ENCODE data around the gene MED15.

MED15 gene

DNA sequence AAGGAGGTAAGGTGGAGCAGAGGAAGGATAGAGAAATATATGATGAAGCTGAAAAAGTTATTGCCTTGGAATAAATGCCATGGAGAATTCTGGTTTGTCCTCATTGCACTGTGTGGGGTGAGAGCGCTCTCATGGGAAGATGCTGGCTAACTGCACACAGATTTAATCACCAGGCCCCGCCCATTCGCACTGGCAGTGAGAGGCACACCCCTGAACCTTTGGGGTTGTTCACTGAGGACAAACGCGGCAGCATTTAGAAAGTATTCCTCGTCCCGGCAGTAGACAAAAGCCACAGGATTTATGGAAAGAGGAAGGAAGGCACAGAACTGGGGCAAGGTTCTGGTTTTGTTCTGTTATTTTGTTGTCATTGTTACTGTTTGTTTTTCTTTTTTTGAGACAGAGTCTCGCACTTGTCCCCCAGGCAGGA lies 70.2 kb downstream of the MED15 start:
- Histone ChIP-seq H3K4me1 (ENCODE audit: control insufficient read depth, insufficient read depth, low read length) (no peaks in the 10 kb centered on the region), H3K4me3 (ENCODE audit: low read length) (no peak overlapping the region), H3K9ac (ENCODE audit: low read length) (no peak overlapping the region), H3K36me3 (ENCODE audit: control insufficient read depth, insufficient read depth, low read length) (peaks cover 38% of the 10 kb centered on the region), H3K27me3 (ENCODE audit: control insufficient read depth, insufficient read depth, low read length) (no peaks in the 10 kb centered on the region), H3K27ac (ENCODE audit: low read depth, low read length) (no peak overlapping the region)

DNA sequence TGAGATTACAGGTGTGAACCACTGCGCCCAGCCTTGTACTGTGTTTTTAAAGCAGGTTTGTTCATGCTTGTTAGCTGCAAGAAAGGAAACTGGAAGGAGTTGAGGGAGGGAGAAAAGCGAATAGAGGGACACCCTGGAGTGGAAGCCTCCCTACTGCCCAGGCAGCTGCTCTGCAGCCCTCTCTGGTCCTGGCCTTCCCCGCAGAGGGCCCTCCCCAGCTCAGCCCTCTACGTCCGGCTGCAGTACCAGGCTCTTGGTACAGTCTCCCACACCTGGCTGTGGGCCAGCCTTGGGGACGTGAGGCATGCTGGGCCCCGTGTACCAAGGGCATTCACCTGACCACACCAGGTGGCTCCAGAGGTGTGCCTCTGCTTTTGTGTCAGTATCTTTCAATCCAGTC lies 70.8 kb downstream of the MED15 start:
- no peak overlapping the region for H3K4me3 ChIP-seq (ENCODE audit: low read length)
- H3K27ac ChIP-seq (ENCODE audit: low read depth, low read length): no peak overlapping the region
- H3K9ac ChIP-seq (ENCODE audit: low read length): no peak overlapping the region
- H3K27me3 ChIP-seq (ENCODE audit: control insufficient read depth, insufficient read depth, low read length): no peaks in the 10 kb centered on the region
- H3K36me3 ChIP-seq (ENCODE audit: control insufficient read depth, insufficient read depth, low read length): peaks cover 42% of the 10 kb centered on the region
- no peaks in the 10 kb centered on the region for H3K4me1 ChIP-seq (ENCODE audit: control insufficient read depth, insufficient read depth, low read length)

DNA sequence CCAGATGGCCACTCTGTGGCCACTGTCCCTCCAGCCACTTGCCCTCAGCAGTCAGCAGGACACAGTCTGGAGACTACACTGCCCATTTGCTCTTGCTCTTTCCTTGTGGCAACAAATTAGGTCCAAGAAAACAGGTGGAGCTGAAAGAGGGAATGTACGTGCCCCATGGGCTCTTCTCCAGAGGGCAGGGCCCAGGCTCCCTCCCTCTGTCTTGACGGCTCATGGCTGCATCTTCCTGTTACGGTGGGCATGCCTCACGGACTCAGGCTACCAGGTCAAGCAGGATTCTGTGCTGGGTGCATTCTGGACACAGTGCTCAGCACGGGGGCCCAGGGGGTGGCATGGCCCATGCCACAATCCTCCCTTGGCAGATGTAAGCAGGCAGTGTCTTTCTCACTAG lies 71.3 kb downstream of the MED15 start:
- H3K36me3 ChIP-seq (ENCODE audit: control insufficient read depth, insufficient read depth, low read length): peaks cover 45% of the 10 kb centered on the region
- no peaks in the 10 kb centered on the region for H3K27me3 ChIP-seq (ENCODE audit: control insufficient read depth, insufficient read depth, low read length)
- H3K27ac ChIP-seq (ENCODE audit: low read depth, low read length): no peak overlapping the region
- H3K9ac ChIP-seq (ENCODE audit: low read length): no peak overlapping the region
- no peak overlapping the region for H3K4me3 ChIP-seq (ENCODE audit: low read length)
- no peaks in the 10 kb centered on the region for H3K4me1 ChIP-seq (ENCODE audit: control insufficient read depth, insufficient read depth, low read length)

DNA sequence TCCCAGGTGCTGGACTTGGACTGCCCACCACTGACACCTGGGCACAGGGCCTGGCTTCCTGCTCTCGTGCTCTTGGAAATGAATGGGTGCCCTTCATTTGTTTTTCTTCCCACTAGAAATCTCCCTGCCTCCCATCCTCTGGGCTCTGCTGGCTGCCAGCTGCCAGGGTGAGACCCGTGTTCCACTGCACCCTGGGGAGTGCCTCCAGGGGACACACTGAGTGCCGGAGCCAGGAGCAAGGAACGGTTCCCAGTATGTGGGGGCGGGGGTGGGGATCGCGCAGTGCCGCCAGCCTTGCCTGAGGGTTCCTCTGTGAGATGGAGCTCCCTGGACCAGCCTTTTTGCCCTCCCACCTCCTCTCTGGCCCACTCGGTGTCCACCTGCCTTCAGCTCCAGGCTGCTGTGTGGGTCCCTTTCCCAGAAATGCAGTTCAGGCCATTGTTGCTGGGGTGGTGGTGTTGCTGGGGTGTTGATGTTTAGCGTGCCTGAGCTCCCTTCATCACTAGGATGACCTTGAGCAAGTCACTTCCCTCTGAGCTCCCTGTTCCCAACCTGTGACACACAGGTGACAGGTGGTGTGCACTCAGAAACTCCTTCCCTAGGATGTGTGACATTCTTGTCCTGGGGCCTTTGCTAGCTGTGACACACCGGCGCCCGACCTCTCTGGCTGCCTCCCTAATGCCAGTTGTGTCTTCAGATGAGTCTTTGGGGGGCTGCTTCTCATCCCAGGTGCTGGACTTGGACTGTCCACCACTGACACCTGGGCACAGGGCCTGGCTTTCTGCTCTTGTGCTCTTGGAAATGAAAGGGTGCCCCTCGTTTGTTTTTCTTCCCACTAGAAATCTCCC lies 72.1 kb downstream of the MED15 start:
- H3K27ac ChIP-seq (ENCODE audit: low read depth, low read length): no peak overlapping the region
- no peak overlapping the region for H3K9ac ChIP-seq (ENCODE audit: low read length)
- H3K4me3 ChIP-seq (ENCODE audit: low read length): no peak overlapping the region
- peaks cover 43% of the 10 kb centered on the region for H3K36me3 ChIP-seq (ENCODE audit: control insufficient read depth, insufficient read depth, low read length)
- H3K4me1 ChIP-seq (ENCODE audit: control insufficient read depth, insufficient read depth, low read length): no peaks in the 10 kb centered on the region
- H3K27me3 ChIP-seq (ENCODE audit: control insufficient read depth, insufficient read depth, low read length): no peaks in the 10 kb centered on the region

DNA sequence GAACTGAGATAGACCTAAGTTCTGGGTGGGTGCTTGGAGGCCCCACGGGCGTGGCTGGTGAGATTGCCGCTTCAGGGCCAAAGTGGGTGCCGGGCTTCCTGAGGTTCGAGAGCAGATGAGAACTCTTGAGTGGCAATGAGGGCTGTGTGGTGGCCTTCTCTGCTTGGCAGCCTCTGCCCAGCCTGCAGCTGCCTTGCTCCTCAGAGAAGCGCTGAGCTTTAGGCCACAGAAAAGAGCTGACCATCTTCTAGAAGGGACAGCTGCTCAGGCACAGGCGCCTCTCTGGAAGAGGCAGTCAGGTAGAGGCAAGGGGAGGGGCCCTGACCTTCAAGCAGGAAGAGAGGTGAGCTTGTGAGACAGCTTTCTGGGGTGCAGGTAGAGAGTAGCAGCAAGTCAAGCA lies 72.8 kb downstream of the MED15 start:
- Histone ChIP-seq H3K4me1 (ENCODE audit: control insufficient read depth, insufficient read depth, low read length) (no peaks in the 10 kb centered on the region), H3K27ac (ENCODE audit: low read depth, low read length) (no peak overlapping the region), H3K9ac (ENCODE audit: low read length) (no peak overlapping the region), H3K27me3 (ENCODE audit: control insufficient read depth, insufficient read depth, low read length) (no peaks in the 10 kb centered on the region), H3K4me3 (ENCODE audit: low read length) (no peak overlapping the region), H3K36me3 (ENCODE audit: control insufficient read depth, insufficient read depth, low read length) (peaks cover 42% of the 10 kb centered on the region)

DNA sequence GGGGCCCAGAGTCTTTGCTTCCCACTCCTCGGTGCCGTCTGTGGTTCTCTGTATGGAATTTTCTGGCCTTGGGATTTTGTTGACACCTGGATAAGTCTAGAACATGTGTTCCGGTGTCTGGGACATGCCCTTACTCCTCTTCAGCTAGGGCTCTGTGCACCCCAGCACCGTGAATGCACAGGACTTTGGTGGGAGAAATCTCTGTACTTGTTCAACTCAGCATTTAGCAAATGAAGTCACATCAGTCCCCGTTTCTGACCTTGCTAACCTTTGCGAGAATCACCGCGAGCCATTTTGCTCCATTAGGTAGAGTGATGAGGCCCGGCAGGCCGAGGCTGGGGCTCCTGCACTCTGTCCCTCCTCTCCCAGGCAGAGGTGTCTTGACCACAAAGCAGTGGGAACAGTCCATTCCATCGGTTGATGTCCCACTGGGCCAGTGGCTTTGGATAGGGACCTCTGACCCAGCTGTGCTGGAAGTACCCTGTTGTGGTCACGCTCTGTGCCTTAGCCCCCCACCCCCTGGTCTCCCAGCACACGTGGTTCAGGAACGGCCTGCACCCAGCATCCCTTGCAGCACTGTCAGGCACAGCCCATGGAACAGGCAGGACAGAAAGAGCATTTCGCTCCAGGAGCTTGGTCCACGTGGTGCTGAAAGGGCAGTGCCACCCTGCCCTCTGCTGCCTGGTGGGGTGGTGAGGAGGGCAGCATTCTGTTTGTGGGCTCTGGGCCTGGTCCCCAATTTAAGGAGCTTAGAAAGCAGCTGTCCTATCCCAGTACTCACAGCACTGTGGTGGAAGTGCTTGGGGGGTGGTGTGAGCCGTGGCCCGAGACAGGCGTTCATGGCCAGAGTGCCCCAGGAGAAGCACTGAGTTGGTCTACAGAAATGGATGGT lies 73.4 kb downstream of the MED15 start:
- H3K36me3 ChIP-seq (ENCODE audit: control insufficient read depth, insufficient read depth, low read length): peaks cover 47% of the 10 kb centered on the region

DNA sequence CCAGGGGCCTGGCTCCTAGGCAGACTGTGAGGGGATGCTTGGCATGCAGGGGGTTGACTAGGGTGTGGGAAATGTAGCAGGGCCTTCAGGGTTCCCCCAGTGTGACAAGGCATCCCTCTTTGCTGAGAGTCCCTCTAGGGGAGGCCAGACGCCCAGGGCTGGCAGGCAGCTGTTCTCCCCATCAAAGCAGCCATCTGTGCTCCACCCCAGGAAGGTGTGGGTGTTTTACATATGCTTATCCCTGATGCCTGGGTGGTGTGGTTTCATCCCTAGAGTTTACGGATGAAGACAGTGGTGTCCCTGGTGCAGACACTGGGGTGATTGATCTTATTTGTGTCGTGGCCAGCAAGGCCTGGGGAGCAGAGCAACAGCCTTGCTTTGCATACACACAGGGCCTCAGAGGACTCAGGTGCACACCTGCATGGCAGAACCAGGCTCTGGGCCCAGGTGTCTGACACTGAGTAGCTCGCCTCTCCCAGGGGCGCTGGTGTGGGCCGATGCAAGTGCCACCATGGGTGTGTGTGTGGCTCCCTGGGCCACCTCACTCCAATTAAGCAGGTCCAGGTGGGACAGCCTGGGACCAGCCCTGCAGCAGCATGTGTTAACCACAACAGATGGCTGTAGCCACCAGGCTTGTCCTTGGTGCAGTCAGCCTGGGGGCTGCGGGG lies 74.2 kb downstream of the MED15 start:
- Histone ChIP-seq H3K9ac (ENCODE audit: low read length) (no peak overlapping the region), H3K4me1 (ENCODE audit: control insufficient read depth, insufficient read depth, low read length) (no peaks in the 10 kb centered on the region), H3K36me3 (ENCODE audit: control insufficient read depth, insufficient read depth, low read length) (peaks cover 54% of the 10 kb centered on the region), H3K27me3 (ENCODE audit: control insufficient read depth, insufficient read depth, low read length) (no peaks in the 10 kb centered on the region), H3K27ac (ENCODE audit: low read depth, low read length) (no peak overlapping the region), H3K4me3 (ENCODE audit: low read length) (no peak overlapping the region)

More for the DNA sequence above, 73.4 kb downstream of the MED15 start:
- H3K9ac ChIP-seq (ENCODE audit: low read length): no peak overlapping the region
- H3K27me3 ChIP-seq (ENCODE audit: control insufficient read depth, insufficient read depth, low read length): no peaks in the 10 kb centered on the region
- no peaks in the 10 kb centered on the region for H3K4me1 ChIP-seq (ENCODE audit: control insufficient read depth, insufficient read depth, low read length)
- no peak overlapping the region for H3K4me3 ChIP-seq (ENCODE audit: low read length)
- no peak overlapping the region for H3K27ac ChIP-seq (ENCODE audit: low read depth, low read length)

DNA sequence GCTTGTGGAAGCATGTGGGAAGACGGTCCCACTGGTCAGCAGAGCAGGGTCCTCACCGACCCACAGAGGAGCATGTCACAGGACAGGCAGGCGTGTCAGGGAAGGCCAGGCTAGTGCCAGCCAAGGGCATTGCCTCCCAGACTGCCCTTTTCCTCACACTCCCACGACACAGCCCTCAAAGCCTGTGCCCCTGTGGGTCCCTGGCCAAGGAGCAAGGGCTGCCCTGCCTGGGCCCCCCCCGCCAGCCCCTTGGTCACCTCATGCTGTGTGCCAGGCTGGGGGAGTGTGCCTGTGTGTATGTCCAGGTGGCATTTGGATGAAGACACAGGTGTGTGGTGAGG lies 74.7 kb downstream of the MED15 start:
- H3K9ac ChIP-seq (ENCODE audit: low read length): no peak overlapping the region
- H3K27ac ChIP-seq (ENCODE audit: low read depth, low read length): no peak overlapping the region
- H3K36me3 ChIP-seq (ENCODE audit: control insufficient read depth, insufficient read depth, low read length): peaks cover 58% of the 10 kb centered on the region
- no peaks in the 10 kb centered on the region for H3K4me1 ChIP-seq (ENCODE audit: control insufficient read depth, insufficient read depth, low read length)
- H3K27me3 ChIP-seq (ENCODE audit: control insufficient read depth, insufficient read depth, low read length): no peaks in the 10 kb centered on the region
- no peak overlapping the region for H3K4me3 ChIP-seq (ENCODE audit: low read length)

DNA sequence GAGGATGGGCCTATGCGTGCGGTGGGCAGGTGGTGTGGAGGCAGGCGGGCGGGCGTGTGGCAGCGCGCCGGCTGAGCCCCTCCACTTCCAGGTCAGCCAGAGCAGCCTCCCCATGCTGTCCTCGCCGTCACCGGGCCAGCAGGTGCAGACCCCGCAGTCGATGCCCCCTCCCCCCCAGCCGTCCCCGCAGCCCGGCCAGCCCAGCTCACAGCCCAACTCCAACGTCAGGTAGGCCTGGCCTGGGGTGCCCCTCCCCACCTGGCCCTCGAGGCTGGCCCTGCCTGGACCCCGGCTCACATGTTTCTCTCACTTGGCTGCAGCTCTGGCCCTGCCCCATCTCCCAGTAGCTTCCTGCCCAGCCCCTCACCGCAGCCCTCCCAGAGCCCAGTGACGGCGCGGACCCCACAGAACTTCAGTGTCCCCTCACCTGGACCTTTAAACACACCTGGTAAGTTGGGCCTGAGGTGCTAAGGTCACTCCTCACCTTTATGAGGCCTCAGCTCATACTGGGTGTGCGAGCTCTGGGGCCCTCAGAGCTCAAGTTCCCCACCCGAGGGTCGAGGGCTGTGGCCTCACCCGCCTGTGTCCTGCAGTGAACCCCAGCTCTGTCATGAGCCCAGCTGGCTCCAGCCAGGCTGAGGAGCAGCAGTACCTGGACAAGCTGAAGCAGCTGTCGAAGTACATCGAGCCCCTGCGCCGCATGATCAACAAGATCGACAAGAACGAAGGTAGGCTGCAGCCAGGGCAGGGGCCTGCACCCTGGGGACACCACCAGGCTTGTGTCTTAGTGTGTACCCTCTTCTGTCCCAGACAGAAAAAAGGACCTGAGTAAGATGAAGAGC lies 75.3 kb downstream of the MED15 start:
- Histone ChIP-seq H3K27me3 (ENCODE audit: control insufficient read depth, insufficient read depth, low read length) (no peaks in the 10 kb centered on the region), H3K36me3 (ENCODE audit: control insufficient read depth, insufficient read depth, low read length) (peaks cover 62% of the 10 kb centered on the region), H3K9ac (ENCODE audit: low read length) (no peak overlapping the region), H3K4me1 (ENCODE audit: control insufficient read depth, insufficient read depth, low read length) (no peaks in the 10 kb centered on the region), H3K27ac (ENCODE audit: low read depth, low read length) (no peak overlapping the region), H3K4me3 (ENCODE audit: low read length) (no peak overlapping the region)

DNA sequence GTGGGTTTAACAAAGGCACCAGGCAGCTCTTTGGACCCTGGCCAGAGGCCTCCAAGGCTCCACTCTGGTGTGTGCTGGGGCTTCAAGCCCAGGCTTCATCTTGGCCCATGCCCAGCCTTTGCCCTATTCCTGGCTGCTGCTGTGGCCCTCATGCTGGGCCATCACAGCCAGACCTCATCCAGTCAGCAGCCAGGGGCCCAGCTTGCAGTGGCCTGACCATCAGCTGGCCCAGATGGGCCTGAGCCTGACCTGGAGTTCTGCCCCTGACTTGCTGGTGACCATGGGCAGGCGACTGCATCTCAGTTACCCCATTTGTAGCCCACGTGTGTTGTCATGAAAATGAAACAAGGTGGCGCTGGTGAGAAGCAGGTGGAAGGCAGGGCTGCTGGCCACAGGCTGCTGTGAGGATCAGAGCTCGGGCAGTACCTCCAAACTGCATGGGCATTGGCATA lies 76.1 kb downstream of the MED15 start:
- Histone ChIP-seq H3K27me3 (ENCODE audit: control insufficient read depth, insufficient read depth, low read length) (no peaks in the 10 kb centered on the region), H3K4me1 (ENCODE audit: control insufficient read depth, insufficient read depth, low read length) (no peaks in the 10 kb centered on the region), H3K9ac (ENCODE audit: low read length) (no peak overlapping the region), H3K27ac (ENCODE audit: low read depth, low read length) (no peak overlapping the region), H3K36me3 (ENCODE audit: control insufficient read depth, insufficient read depth, low read length) (peaks cover 57% of the 10 kb centered on the region), H3K4me3 (ENCODE audit: low read length) (no peak overlapping the region)

DNA sequence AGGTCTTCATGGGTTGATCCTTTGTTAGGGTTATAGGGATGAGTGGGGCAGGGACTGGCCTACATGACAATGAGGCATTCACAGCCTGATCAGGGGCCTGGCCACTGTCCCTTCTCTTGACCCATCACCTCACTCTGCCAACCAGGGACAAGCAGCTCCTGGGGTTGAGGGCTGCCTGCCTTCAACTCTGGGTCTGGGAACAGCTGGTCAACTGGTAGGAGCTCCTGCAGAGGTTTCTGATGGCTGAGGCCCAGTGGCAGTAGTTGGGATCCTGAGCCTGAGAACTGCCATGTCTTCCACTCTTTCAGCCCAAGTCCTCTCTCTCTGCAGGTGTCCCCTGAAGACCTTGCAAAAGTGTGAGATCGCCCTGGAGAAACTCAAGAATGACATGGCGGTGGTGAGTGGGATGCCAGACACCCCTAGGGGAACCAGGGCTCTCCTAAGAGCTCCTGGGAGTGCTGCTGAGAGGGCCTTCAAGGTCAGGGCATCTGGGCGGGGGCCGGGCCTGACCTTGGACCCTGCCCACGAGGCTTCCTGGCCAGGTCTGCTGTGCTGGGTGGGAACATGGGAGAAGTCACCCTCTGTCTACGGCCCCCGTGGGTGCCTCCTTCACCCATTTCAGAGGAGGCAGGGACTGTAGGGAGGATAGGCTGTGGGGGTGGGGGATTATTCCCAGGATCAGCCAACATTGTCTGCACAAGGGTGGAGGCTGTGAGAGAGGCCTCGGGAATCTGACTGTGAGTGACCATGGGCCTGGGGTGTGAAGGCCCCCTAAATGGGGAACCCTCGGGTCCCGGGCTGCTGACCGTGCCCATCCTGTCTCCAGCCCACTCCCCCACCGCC lies 76.8 kb downstream of the MED15 start:
- H3K4me1 ChIP-seq (ENCODE audit: control insufficient read depth, insufficient read depth, low read length): no peaks in the 10 kb centered on the region
- no peak overlapping the region for H3K27ac ChIP-seq (ENCODE audit: low read depth, low read length)
- no peak overlapping the region for H3K4me3 ChIP-seq (ENCODE audit: low read length)
- no peak overlapping the region for H3K9ac ChIP-seq (ENCODE audit: low read length)
- peaks cover 51% of the 10 kb centered on the region for H3K36me3 ChIP-seq (ENCODE audit: control insufficient read depth, insufficient read depth, low read length)
- no peaks in the 10 kb centered on the region for H3K27me3 ChIP-seq (ENCODE audit: control insufficient read depth, insufficient read depth, low read length)
